HG03439 (cell line): ENCODE measurements around the gene SLC6A6.

Experiments
- ATAC-seq: cut with Tn5 transposase; IDR thresholded peaks from one replicate; pipeline ENCODE4 v1.9.1; 2021; ENCODE audit warnings: mild to moderate bottlenecking, moderate library complexity; ENCODE audit not compliant: unreplicated experiment

The SLC6A6 gene

DNA sequence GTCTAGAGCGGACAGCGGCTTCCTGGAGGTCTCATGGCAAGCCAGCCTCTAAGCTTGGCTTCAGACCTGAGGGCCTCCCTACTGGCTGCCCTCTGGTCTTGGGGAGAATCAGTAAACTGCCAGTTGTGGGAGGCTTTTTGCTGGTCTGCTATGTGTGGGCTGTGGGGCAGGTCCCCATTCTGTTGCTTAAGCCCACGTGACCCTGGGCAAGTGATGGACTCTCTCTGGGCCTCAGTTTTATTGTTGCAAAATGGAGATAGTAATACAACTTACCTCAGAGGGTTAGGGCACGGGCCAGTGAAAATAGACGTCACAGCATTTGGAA, 61.7 kb downstream of the SLC6A6 start:
- ATAC-seq: no peak

DNA sequence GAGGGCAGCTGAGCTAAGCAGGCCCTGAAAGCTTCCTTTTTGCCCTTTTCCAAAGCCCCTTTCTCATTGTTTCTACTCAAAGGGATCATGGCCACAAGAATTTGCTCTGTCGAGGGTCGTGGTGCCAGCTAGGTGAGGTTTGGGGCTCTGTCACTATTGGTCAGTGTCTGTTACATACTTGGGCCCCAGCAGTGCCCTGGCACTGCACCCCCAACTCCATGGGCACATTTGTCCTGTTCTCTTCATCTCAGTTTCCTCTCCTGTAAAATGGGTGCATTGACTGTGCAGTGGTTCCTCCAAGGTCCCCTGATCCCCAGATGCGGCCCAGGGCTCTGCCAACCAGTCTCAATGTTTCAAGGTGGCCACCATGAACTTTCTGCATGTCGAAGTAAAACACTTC, 62.1 kb downstream of the SLC6A6 start:
- ATAC-seq: no peak

DNA sequence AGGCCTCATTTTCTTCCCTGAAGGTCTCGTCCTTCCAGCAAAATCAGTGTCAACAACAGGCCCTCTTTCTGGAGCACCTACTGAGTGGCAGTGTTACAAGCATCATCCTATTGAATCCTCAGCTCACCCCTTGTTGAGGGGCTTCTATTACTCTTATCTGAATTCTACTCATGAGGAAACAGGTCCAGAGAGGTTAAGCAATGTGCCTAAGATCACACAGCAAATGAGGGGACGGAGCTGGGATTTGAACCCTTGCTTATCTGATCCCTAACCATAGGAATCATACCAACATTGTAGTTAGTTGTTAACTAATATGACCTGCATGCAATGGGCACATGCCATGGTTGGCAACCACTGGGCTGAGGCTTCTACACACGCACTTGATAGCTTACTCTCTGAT, 63.0 kb downstream of the SLC6A6 start:
- no peak for ATAC-seq

DNA sequence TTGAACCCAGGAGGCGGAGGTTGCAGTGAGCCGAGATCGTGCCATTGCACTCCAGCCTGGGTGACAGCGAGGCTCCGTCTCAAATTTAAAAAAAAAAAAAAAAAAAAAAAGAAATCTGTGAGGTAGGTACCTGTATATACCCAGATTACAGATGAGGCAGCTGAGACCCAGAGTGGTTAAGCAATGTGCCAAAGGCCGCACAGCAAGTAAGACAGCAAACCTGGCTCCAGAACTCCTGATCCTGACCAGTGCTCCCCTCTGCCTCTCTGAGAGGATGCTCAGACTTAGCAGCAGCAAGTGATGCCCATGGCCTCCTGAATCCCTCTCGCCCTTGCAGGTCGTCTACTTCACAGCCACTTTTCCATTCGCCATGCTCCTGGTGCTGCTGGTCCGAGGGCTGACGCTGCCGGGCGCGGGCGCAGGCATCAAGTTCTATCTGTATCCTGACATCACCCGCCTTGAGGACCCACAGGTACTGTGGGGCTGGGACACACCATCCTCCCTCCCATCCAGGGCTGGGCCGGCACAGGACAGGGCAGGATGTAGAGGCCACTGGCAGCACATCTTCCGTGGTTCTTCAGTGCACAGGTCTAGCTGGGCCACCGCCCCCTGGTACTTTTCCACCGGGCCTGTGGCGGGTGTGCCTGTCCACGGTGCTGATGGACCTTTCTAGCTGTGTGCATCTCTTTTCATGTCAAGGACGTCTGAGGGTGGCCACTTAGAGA, 63.9 kb downstream of the SLC6A6 start:
- ATAC-seq: no peak

DNA sequence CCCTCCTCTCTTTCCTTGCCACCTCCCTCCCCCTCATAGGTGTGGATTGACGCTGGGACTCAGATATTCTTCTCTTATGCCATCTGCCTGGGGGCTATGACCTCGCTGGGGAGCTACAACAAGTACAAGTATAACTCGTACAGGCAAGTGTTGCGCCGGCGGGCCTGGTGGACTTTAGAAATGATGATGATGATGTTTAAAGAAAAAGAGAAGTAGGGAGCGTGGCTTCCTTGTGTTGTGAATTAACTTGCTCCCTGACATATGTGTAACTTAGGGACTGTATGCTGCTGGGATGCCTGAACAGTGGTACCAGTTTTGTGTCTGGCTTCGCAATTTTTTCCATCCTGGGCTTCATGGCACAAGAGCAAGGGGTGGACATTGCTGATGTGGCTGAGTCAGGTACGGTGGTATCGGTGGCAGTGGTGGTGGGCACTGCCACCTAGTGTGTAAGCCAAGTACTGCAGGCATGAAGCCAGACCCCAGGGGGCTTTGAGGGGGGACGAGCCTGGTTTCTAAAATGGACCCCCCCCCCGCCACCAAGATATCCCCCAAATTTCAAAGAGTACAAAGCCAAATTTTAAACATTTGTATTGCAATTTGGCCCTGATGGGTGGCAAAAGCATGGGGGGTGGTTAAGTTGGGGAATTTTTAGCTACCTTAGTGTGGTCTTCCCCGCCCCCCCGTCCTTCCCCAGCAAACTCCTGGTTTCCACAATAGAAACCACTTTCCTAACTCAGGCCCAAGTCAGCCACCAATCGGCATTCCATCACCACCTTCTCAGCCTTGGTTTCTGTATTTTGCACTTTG, 65.6 kb downstream of the SLC6A6 start:
- no peak for ATAC-seq

DNA sequence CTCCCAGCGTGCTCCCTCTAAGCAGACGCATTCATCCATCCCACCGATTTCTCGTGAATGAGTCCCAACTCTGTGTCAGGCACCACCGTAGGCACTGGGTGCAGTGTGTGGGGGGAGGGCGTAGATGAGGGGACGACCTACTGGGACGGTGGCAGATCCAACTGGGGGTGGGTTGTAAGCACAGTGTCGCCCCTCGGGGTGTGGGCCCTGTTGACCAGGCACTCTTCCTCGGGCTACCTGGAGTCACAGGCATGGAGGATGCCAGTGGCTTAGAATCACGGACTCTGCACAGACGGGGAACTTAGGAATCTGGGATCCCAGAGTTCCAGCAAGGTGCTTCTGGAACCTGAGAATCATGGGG, 66.2 kb downstream of the SLC6A6 start:
- ATAC-seq: no peak

DNA sequence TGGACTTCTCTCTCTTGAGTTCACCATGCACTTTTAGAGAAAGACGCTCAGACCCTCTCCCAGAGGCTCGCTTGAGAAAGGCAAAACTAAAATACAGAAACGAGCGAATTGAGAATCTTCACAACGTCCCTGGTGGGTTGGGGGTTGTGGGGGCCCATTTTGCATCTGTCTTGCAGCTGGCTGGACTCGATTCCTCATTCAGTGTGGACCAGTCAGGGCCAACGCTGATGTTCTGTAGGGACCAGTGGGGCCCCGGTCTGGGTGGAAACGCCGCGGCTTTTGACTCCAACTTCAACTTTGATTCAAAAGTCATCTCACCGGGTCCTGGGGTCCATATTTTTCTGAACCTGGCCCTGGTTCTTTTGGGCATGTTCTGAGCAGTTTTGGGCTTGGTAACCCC, 68.1 kb downstream of the SLC6A6 start:
- no peak for ATAC-seq

DNA sequence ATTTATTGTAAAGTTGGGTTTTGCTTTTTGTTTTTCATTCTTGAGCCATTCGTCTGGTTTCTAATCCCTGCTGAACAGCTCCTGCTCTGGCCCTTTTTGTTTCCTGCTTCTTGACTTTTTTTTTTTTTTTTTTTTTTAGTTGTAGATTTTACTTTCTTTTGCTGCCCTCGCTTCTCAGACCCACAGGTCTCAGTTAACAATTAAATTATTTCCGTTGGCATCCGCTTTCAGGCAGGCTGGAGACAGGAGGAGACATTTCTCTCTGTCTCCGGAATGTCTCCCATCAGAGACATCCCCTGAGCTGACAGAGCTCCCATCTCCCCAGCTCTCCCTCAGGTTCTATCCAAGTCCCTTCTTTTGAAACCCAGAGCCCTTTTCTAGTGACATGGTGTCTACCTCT, 68.6 kb downstream of the SLC6A6 start:
- ATAC-seq: no peak

DNA sequence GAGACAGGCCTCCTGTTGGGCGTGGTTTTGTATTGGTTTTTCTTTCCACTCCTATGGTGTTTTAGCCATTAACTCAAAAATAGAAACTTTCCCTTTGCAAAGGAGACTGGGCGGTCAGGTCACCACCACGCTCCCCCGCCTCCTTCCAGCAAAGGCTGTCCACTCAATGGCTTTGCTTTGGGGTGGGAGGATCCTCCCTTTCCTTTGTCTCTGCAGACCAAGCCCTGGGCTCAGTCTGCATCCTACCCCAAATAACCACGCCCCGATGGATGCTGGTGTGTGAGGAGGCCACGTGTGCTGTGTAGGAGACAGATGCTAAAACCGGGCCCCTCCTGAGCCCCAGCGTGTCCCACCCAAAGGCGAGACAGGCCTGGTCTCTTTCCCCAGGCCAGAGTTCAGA, 69.3 kb downstream of the SLC6A6 start:
- ATAC-seq: no peak

DNA sequence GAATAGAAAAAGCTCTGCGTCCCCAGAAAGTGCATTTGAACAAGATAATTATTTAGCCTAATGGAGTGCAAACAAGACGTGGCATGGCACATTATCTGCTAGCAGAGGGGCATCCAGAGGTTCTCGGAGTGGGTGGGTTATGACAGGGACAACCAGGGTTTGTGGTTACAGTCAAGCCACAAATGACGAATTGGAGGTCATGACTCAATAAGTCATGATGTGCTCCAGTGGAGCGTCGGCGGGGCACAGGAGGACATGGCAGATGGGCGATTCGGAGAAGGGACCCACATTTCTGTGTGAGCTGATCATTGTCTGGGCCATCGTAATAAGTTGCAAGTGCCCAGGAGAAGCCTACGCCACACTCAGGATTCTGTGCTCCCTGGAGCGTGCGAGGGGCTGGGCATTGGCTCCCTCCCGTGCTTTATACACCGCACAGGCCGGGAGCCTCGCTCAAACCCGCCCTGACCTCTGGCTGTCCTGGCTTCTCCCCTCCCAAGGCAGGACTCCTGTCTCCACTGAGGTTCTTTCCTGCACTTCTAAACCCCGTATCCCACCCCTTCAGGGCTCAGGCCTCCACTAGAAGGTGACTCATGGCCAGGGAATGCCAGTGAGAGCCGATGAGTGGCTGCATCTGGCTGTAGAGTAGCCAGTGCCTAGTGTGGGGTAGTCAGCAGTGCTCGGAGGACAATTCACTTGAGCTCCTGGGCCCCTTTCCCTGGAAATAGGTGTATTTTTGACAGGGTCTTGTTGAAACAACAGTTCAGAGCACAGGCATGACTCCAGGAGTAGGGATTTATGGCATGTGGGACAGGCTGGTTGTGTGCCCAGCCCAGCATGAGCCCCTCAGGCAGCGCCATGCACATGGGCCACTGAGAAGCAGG, 70.3 kb downstream of the SLC6A6 start:
- no peak for ATAC-seq

DNA sequence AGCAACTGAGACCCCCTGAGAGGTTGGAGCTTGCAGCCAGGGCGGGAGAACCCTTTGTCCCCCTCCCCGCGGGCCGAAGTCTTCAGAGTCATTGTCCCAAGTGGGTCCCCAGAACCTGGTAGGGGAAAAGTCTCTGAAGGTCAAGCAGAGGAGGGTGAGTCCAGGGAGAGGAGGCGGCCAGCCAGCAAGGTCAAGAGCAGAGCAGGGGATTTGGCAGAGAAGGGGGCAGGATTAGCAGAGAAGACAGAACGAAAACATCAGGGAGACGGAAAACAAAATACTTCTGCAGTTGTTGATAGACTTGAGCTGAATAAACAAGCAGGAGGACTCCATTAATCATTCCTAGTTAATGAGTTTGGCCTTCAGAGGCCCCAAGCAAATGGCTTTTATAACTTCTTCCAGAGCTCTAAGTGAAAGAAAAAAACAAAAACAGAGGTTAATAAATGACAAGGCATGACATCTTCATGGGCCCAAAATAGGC, 71.0 kb downstream of the SLC6A6 start:
- ATAC-seq: no peak

DNA sequence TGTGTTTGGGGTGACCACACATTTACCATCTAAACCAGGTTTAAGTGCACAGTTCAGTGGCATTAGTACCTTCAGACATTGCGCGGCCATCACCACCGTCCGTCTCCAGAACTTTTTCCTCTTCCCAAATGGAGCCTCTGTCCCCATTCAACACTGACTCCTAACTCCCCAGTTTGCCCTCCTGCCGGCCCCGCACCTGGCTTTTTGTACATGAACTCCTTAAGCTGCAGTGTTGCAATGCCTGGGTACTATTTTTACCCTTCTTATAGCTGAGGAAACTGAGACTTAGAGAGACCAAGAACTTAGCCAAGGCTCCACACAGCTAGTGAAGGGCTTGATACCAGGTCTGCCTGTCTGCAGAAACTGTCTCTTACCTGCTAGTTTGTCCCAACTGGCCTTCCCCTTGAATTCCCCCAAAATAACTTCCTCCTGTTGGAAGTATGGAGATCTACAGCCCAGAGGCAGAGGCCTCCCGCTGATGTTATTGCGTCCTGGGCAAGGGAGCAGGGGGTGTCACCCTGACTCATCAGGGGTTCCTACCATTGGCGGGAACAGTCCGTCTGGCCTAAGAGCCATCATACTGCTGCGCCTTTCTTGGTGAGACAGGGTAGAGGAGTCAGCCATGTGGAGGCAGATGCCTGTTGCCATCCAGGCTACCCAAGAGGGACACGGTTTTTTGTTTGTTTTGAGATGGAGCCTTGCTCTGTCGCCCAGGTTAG, 72.1 kb downstream of the SLC6A6 start:
- ATAC-seq: no peak

DNA sequence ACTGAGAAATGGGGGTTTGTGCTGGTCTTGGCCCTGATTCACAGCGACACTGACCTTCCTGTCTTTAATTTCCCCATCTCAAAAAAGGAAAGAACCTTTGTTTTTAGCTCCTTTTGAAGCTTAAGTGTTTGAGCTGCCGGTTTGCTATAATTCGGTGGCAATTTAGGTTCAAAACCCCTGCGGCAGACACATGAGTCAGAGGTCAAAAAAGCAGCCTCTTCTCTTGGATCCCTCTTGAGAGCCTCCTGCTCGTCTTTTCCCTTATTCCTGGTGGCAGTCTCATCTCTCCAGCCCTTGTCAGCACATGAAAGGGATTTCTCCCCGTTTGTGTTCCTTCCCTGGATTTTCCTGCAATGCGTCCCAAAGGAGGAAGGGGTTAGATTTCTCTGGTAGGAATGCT, 73.2 kb downstream of the SLC6A6 start:
- no peak for ATAC-seq

DNA sequence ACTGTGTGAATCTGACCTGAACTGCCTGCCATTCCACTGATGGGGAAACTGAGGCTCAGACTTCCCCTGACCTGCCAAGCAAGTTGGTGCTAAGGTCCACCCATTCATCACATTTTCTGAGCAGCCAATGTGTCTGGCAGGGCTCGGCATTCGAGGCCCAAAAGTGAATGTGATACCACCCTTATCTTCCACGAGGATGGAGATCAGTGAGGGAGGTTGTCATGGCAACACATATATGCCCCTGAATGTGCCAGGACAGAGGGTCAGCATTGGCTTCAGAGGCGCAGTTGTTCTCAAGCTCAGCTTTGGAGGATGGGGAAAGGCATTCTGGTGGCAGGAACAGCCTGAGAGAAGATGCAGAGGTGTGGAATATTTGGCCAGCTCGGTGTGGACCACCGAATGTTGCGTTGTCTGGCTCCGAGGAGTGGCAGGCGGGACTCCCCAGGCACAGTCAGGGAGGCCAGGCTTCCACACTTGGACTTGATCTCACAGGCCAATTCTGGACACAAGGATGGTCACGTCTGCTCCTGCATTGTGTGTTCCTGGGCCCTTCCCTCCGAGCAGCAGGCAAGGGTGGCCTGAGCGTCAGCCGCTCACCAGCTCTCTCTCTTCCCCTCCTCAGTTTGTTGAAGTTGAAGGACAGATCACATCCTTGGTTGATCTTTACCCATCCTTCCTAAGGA, 74.3 kb downstream of the SLC6A6 start:
- ATAC-seq: no peak

DNA sequence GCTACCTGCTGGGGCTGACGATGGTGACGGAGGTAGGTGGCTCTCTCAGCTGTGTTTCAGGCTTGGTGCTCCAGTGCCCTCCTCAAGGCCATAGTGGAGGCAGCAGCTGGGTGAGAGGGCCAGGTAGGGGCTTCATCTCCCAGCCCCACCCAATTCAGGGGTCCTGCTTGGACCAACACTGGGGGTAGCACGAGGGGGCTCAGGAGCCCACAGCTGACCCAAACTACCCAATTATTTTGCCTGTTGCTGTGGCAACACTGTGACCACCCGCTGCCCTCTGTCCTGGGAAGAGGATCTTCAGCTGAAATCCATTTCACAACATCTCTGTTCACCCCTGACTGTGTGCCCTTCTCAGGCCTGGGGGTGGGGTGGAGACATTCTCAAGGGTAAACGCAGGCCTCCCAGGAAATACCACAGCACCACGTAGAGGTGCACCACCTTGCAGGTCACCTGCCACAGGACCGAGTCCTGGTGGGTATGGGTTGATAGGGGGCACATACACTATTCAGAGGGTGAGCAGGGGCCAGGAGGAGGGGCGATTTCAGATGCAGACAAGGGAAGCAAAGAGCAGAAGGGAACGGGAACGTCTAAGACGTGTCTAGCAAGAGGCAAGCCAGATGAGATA, 75.0 kb downstream of the SLC6A6 start:
- ATAC-seq: no peak

DNA sequence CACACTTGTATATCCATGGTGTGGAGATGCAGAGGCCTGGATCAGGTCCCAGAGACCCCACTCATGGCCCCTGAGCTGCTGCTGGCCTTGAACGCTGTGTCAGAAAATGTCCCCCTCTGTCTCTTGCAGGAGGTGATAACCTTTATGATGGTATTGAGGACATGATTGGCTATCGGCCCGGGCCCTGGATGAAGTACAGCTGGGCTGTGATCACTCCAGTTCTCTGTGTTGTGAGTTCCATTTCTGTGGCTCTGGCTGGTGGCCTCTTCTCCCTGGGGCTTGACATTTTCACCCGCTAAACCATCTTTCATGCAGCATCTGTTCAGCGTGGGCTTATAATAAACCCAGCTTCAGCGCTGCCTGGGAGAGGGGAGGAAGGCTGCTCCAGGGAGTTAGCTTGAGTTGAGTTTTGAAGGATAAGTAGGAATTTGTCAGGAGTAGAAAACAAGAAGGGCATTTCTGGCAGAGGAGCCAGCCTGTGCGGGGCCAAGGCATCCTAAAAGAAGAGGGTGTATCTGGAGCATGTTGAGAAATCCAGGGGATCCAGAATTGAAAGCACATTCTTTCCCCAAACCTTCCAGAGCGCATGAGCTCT, 76.6 kb downstream of the SLC6A6 start:
- ATAC-seq: no peak

DNA sequence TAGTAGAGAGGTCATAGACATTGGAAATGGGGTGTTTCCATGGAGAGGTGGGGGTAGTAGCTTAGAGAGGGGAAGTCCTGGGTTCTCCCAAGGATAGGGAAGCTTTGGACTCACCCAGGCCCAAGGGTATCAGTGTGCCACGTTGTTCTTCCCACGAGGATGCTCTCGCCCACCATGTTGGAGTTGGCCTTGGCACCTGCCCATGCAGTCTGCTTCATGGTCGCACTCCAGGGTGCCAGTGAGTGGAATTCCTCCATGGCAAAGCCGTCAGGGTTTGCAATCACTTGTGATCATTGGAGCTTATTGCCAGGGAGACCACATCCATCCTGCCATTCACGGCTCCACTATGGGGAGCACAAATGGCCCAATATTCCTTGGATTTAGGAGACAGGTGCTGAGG, 77.2 kb downstream of the SLC6A6 start:
- ATAC-seq: no peak

DNA sequence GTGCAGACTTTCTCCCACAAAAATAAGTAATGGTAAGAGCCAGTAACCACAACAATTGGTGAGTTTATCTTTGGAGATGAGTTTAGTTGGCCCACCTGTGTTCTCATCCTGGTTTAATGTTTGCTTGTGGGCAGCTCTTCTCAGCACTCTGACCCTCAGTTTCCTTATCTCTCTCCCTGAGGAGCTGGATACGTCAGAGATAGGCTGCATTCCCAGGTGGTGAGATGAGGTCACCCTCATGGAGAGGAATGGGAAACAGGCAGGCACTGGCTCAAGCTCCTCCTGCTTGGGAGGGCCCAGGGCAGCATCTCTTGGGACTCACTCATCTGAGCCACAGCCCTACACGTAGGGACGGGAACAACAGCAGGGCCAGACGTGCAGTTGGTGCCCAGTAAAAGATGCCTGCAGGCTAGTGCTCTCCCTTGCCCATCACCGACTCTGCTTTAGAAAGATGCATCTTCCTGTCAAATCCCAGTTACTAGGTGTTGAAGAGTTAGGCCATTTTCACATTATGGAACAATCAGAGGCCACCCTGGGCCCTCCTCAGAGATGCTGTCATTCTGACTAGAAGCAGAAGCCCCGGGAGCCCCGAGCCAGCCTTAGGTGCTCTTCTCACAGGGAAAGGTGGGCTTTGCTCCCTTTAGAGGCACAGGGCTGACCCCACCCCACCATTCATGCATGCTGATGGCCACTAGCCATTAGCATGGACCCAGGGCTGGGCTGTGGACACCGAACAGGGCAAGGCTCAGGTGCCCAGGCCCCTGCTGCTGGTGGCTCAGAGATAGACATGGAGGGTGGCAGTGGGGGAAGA, 78.0 kb downstream of the SLC6A6 start:
- no peak for ATAC-seq
